A549 (cell line): ENCODE results near the gene RIMBP2. TPM values are rescaled to one million over a fixed set of nuclear protein-coding genes. Genes with fewer than 3 reads are reported as not detected.

Experiments used
- ATAC-seq, 2 experiments: fragments of 200-7000 bp in 1 of 2; fragments of >200 bp in 1 of 2; cut with Nextera tagmentation in 1 of 2; cut with Tn5 transposase in 1 of 2; 3 replicates each; pipeline versions ENCODE4 v1.8.0 to v1.9.1; 2018 to 2020; ENCODE audit warnings: mild to moderate bottlenecking in 1 of 2, moderate library complexity in 1 of 2
- CTCF ChIA-PET: fragments of 300-600 bp; sonication (Branson Sonifier 250); formaldehyde crosslinking; extraction: SDS; loops from one replicate; lab custom pipeline; 2021; ENCODE audit warnings: antibody characterized with exemption, inconsistent platforms; lab: Yijun Ruan, JAX
- POLR2A ChIA-PET: fragments of 350-600 bp; formaldehyde crosslinking; extraction: SDS; loops from one replicate; lab custom pipeline; 2021; ENCODE audit warnings: antibody characterized with exemption, inconsistent platforms; lab: Yijun Ruan, JAX
- DNase-seq, 2 experiments: peaks; one replicate each; pipeline versions ENCODE4 v3.0.0 to v3.0.0-alpha.2; 2011 to 2016; ENCODE audit warnings: low read depth in 1 of 2, low spot score in 1 of 2
- FAIRE-seq: peaks from 2 replicates; lab custom pipeline; 2011; peaks lifted over from hg19 to GRCh38; lab: Jason Lieb, UNC
- H3K27ac ChIP-seq, 2 experiments: fragments of >200 bp; sonication (Bioruptor Twin); formaldehyde crosslinking; 3 replicates each; pipeline ENCODE4 v1.5.1; 2016 to 2017
- H3K4me1 ChIP-seq: fragments of >200 bp; sonication (Bioruptor Twin); formaldehyde crosslinking; 3 replicates; pipeline ENCODE4 v1.6.1; 2016
- H3K4me2 ChIP-seq: fragments of >200 bp; sonication (Bioruptor Twin); formaldehyde crosslinking; 3 replicates; pipeline ENCODE4 v1.6.1; 2016
- H3K4me3 ChIP-seq: fragments of >200 bp; sonication (Bioruptor Twin); formaldehyde crosslinking; 3 replicates; pipeline ENCODE4 v1.5.1; 2016
- H3K9me3 ChIP-seq: fragments of >200 bp; sonication (Bioruptor Twin); formaldehyde crosslinking; 3 replicates; pipeline ENCODE4 v1.6.1; 2016
- BHLHE40 ChIP-seq: IDR thresholded peaks from 2 replicates; pipeline ENCODE4 v1.6.1; 2012; ENCODE audit warnings: low read depth, low read length, inconsistent platforms
- CBX2 ChIP-seq: fragments of 200-600 bp; sonication (generic); IDR thresholded peaks from 2 replicates; pipeline ENCODE4 v1.6.1; 2016; ENCODE audit warnings: low read depth, mild to moderate bottlenecking, borderline replicate concordance
- CEBPB ChIP-seq, 2 experiments: fragments of >200 bp in 1 of 2; sonication (Bioruptor Twin) in 1 of 2; formaldehyde crosslinking in 1 of 2; IDR thresholded peaks; 2 replicates each; pipeline ENCODE4 v1.6.1; 2012 to 2016
- CHD4 ChIP-seq: fragments of 200-600 bp; sonication (generic); IDR thresholded peaks from 2 replicates; pipeline ENCODE4 v1.6.1; 2016; ENCODE audit warnings: antibody characterized with exemption, mild to moderate bottlenecking, borderline replicate concordance
- EP300 ChIP-seq, 2 experiments: fragments of >200 bp; sonication (Bioruptor Twin); formaldehyde crosslinking; IDR thresholded peaks; 2 replicates in 1 of 2; 3 replicates in 1 of 2; pipeline ENCODE4 v1.6.1; 2016 to 2017
- HDAC2 ChIP-seq: fragments of 200-600 bp; sonication (generic); IDR thresholded peaks from 2 replicates; pipeline ENCODE4 v1.6.1; 2016
- HOXB13 ChIP-seq: fragments of 250-450 bp; sonication (Bioruptor Pico); IDR thresholded peaks from 2 replicates; pipeline ENCODE4 v1.5.0; 2020; ENCODE audit warnings: low read depth, mild to moderate bottlenecking, moderate library complexity
- HOXB5 ChIP-seq: fragments of 250-450 bp; sonication (Bioruptor Pico); IDR thresholded peaks from 2 replicates; pipeline ENCODE4 v1.5.0; 2020; ENCODE audit warnings: mild to moderate bottlenecking, moderate library complexity
- JUNB ChIP-seq: fragments of >200 bp; sonication (Bioruptor Twin); formaldehyde crosslinking; IDR thresholded peaks from 2 replicates; pipeline ENCODE4 v1.6.1; 2016
- MAZ ChIP-seq: fragments of 150-350 bp; IDR thresholded peaks from 2 replicates; pipeline ENCODE4 v1.6.1; 2014; ENCODE audit warnings: antibody characterized with exemption, low read depth, low read length, borderline replicate concordance
- PHF8 ChIP-seq: fragments of 200-600 bp; sonication (generic); IDR thresholded peaks from 2 replicates; pipeline ENCODE4 v1.6.1; 2016; ENCODE audit warnings: low read depth, mild to moderate bottlenecking, antibody characterized with exemption, moderate library complexity, borderline replicate concordance
- POLR2A ChIP-seq: IDR thresholded peaks from 2 replicates; pipeline ENCODE4 v1.6.1; 2012; ENCODE audit warnings: mild to moderate bottlenecking, low read length
- POLR2AphosphoS2 ChIP-seq: conservative IDR thresholded peaks from 2 replicates; pipeline ENCODE4 v1.6.1; 2012; ENCODE audit warnings: low read length, improper control_type of control experiment, inconsistent platforms
- RAD21 ChIP-seq, 2 experiments: fragments of >200 bp in 1 of 2; sonication (Bioruptor Twin) in 1 of 2; formaldehyde crosslinking in 1 of 2; IDR thresholded peaks in 1 of 2; conservative IDR thresholded peaks in 1 of 2; 2 replicates in 1 of 2; 3 replicates in 1 of 2; pipeline ENCODE4 v1.6.1; 2012 to 2018; ENCODE audit warnings: inconsistent platforms in 1 of 2
- RCOR1 ChIP-seq: fragments of 150-350 bp; IDR thresholded peaks from 2 replicates; pipeline ENCODE4 v1.6.1; 2014; ENCODE audit warnings: antibody characterized with exemption, low read length, low read depth
- RFX5 ChIP-seq: fragments of 450-650 bp; IDR thresholded peaks from 2 replicates; pipeline ENCODE4 v1.7.1; 2014; ENCODE audit warnings: antibody characterized with exemption, mild to moderate bottlenecking, moderate library complexity
- RNF2 ChIP-seq: fragments of 200-600 bp; sonication (generic); IDR thresholded peaks from 2 replicates; pipeline ENCODE4 v1.6.1; 2016; ENCODE audit warnings: low read depth, mild to moderate bottlenecking, antibody characterized with exemption, moderate library complexity, borderline replicate concordance
- SMC3 ChIP-seq: fragments of >200 bp; sonication (Bioruptor Twin); formaldehyde crosslinking; IDR thresholded peaks from 3 replicates; pipeline ENCODE4 v1.6.1; 2018; ENCODE audit warnings: inconsistent platforms
- SREBF2 ChIP-seq: fragments of 450-650 bp; IDR thresholded peaks from 2 replicates; pipeline ENCODE4 v1.6.1; 2014; ENCODE audit warnings: mild to moderate bottlenecking, moderate library complexity
- TFCP2L1 ChIP-seq: fragments of 250-450 bp; sonication (Bioruptor Pico); IDR thresholded peaks from 2 replicates; pipeline ENCODE4 v1.5.0; 2021; ENCODE audit warnings: mild to moderate bottlenecking
- ZSCAN20 ChIP-seq: fragments of 250-450 bp; sonication (Bioruptor Pico); IDR thresholded peaks from 2 replicates; pipeline ENCODE4 v1.8.0; 2022; ENCODE audit warnings: mild to moderate bottlenecking, moderate library complexity
- WGBS: methylation state at CpG from one replicate; pipeline ENCODE4 v1.1.6; 2017; ENCODE audit errors: missing lambda C conversion rate; 5-methylcytosine and 5-hydroxymethylcytosine counted together
- polyA plus RNA-seq, 4 experiments: library from polyadenylated mRNA; depleted of rRNA in 3 of 4; stranded (reverse); fragments of >200 nt; fragmentation: RNase III in 1 of 4; extraction: RNeasy Plus Mini Kit Qiagen cat#74134 plus additional on column Dnase treatment in 1 of 4; gene quantifications; 2 replicates in 3 of 4; 3 replicates in 1 of 4; pipeline ENCODE4 v1.2.3, GENCODE V29; 2011 to 2017
- TF ChIP-seq, protein P1 (sequence below): fragments of >200 bp; sonication (Bioruptor Twin); formaldehyde crosslinking; IDR thresholded peaks from 3 replicates; pipeline ENCODE4 v1.6.1; 2016
- TF ChIP-seq, protein P2 (sequence below): fragments of 250-450 bp; sonication (Bioruptor Pico); IDR thresholded peaks from 2 replicates; pipeline ENCODE4 v1.5.0; 2020; ENCODE audit warnings: low read depth, mild to moderate bottlenecking, moderate library complexity
- TF ChIP-seq, protein P3 (sequence below): fragments of 200-600 bp; sonication (generic); IDR thresholded peaks from 2 replicates; pipeline ENCODE4 v1.6.1; 2016; ENCODE audit warnings: antibody characterized with exemption, mild to moderate bottlenecking, moderate library complexity
- TF ChIP-seq, protein P4 (sequence below): IDR thresholded peaks from 2 replicates; pipeline ENCODE4 v1.6.1; 2012
- TF ChIP-seq, protein P5 (sequence below): fragments of 450-650 bp; IDR thresholded peaks from 2 replicates; pipeline ENCODE4 v1.6.1; 2014; ENCODE audit warnings: antibody characterized with exemption
- TF ChIP-seq, protein P6 (sequence below): IDR thresholded peaks from 2 replicates; pipeline ENCODE4 v1.6.1; 2012; ENCODE audit warnings: low read depth, borderline replicate concordance

RIMBP2 gene
- polyA plus RNA-seq, 2 of the 4 experiments (the other 2 are of a cell fraction) = not detected

DNA sequence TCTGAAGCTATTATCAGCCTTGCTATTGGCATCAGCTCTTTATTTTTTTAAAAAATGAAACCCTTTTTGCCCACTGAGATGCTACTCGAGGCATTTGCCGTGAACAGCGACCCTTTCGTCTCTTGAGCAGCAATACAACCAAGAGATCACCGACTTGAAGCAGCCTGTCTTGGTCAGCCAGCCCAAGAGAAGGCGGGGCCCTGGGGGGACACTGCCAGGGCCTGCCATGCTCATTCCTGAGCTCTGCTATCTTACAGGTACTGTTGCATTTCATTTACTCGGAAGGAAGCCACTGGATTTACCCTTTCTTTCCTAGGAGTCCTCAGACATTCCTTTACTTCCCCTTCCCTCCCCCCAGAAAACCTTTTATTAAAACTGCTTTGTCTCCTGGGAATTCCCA lies 361.7 kb downstream of the RIMBP2 start (continued):
- TF ChIP-seq, protein P1, sequence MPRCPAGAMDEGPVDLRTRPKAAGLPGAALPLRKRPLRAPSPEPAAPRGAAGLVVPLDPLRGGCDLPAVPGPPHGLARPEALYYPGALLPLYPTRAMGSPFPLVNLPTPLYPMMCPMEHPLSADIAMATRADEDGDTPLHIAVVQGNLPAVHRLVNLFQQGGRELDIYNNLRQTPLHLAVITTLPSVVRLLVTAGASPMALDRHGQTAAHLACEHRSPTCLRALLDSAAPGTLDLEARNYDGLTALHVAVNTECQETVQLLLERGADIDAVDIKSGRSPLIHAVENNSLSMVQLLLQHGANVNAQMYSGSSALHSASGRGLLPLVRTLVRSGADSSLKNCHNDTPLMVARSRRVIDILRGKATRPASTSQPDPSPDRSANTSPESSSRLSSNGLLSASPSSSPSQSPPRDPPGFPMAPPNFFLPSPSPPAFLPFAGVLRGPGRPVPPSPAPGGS = no peak
- TF ChIP-seq, protein P2, sequence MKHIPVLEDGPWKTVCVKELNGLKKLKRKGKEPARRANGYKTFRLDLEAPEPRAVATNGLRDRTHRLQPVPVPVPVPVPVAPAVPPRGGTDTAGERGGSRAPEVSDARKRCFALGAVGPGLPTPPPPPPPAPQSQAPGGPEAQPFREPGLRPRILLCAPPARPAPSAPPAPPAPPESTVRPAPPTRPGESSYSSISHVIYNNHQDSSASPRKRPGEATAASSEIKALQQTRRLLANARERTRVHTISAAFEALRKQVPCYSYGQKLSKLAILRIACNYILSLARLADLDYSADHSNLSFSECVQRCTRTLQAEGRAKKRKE (CRISPR knock-in tag) = no peak
- TF ChIP-seq POLR2A = no peak
- no peak for TF ChIP-seq CBX2

DNA sequence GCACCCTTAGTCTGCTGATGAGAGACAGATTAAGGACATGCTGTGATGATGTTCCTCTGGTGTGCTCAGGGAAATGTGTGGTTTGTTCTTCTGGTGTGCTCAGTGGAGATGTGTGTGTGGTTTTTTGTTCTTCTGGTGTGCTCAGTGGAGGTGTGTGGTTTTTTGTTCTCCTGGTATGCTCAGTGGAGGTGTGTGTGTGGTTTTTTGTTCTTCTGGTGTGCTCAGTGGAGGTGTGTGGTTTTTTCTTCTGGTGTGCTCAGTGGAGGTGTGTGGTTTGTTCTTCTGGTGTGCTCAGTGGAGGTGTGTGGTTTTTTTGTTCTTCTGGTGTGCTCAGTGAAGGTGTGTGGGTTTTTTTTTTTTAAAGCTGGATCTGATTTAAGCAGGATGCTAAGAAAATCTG lies 363.0 kb downstream of the RIMBP2 start:
- no peak for FAIRE-seq
- ATAC-seq = no peak

DNA sequence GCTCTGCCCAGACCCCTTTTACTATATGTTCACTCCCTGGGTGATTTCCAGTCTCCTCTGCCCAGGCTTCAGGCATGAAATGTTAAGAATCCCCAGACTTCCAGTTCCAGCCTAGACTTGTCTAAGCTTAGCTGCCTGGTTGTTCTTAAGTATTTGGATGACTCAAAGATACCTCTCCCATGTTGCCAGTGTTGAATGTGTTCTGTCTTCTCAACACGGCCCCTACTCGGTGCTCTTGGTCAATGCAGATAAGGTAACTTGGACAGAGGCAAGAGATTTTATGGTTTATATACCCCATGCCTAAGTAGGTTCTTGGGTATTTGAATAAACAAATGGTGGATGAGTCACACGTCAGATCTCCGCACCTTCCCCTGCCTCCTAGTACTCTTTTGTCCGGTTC lies 364.8 kb downstream of the RIMBP2 start:
- ATAC-seq (no peak), DNase-seq (no peak)
- no peak overlapping the region for H3K27ac ChIP-seq
- ChIA-PET CTCF (interaction anchor here (1.3 to 1.7 kb wide), 2 partner anchors 12 to 15 kb away, joined by 3 to 9 read pairs; no protein-coding TSS in a partner anchor), POLR2A (no interaction called here)
- no peaks in the 10 kb centered on the region for H3K4me1 ChIP-seq
- no peak overlapping the region for H3K4me3 ChIP-seq
- TF ChIP-seq SREBF2 = no peak
- no peak for TF ChIP-seq RAD21 (conservative IDR thresholded peaks at IDR 0.05 in 1 of 2, IDR thresholded peaks at IDR 0.05 in 1 of 2)
- no peak for TF ChIP-seq JUNB
- TF ChIP-seq POLR2AphosphoS2 = no peak
- TF ChIP-seq EP300 (IDR thresholded peaks at IDR 0.05) = no peak
- no peak for TF ChIP-seq CEBPB (IDR thresholded peaks at IDR 0.05)
- no peak for TF ChIP-seq CHD4
- no peak for TF ChIP-seq TFCP2L1 (CRISPR knock-in tag)
- TF ChIP-seq RNF2 = no peak
- no peak for TF ChIP-seq POLR2A
- no peak for TF ChIP-seq ZSCAN20
- TF ChIP-seq, all 56 proteins: peak for 0
- WGBS = 0% methylated on average over 5 of the region's 5 CpGs
- no peak for FAIRE-seq
- H3K4me2 ChIP-seq = no peak overlapping the region
- no peaks in the 10 kb centered on the region for H3K9me3 ChIP-seq

More for the DNA sequence above, 363.0 kb downstream of the RIMBP2 start:
- Histone ChIP-seq H3K9me3 (no peaks in the 10 kb centered on the region), H3K4me1 (no peaks in the 10 kb centered on the region), H3K27ac (no peak overlapping the region), H3K4me2 (no peak overlapping the region)
- CTCF ChIA-PET = no interaction called here
- POLR2A ChIA-PET = no interaction called here
- DNase-seq = no peak
- TF ChIP-seq RCOR1 (no peak), CHD4 (no peak), POLR2A (no peak), RFX5 (no peak), SMC3 (no peak), PHF8 (no peak), MAZ (no peak), HDAC2 (no peak), BHLHE40 (no peak), HOXB5 (CRISPR knock-in tag) (no peak), HOXB13 (no peak)
- TF ChIP-seq, protein P3, sequence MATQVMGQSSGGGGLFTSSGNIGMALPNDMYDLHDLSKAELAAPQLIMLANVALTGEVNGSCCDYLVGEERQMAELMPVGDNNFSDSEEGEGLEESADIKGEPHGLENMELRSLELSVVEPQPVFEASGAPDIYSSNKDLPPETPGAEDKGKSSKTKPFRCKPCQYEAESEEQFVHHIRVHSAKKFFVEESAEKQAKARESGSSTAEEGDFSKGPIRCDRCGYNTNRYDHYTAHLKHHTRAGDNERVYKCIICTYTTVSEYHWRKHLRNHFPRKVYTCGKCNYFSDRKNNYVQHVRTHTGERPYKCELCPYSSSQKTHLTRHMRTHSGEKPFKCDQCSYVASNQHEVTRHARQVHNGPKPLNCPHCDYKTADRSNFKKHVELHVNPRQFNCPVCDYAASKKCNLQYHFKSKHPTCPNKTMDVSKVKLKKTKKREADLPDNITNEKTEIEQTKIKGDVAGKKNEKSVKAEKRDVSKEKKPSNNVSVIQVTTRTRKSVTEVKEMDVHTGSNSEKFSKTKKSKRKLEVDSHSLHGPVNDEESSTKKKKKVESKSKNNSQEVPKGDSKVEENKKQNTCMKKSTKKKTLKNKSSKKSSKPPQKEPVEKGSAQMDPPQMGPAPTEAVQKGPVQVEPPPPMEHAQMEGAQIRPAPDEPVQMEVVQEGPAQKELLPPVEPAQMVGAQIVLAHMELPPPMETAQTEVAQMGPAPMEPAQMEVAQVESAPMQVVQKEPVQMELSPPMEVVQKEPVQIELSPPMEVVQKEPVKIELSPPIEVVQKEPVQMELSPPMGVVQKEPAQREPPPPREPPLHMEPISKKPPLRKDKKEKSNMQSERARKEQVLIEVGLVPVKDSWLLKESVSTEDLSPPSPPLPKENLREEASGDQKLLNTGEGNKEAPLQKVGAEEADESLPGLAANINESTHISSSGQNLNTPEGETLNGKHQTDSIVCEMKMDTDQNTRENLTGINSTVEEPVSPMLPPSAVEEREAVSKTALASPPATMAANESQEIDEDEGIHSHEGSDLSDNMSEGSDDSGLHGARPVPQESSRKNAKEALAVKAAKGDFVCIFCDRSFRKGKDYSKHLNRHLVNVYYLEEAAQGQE = no peak
- TF ChIP-seq, protein P4, sequence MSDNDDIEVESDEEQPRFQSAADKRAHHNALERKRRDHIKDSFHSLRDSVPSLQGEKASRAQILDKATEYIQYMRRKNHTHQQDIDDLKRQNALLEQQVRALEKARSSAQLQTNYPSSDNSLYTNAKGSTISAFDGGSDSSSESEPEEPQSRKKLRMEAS = no peak
- TF ChIP-seq, protein P5, sequence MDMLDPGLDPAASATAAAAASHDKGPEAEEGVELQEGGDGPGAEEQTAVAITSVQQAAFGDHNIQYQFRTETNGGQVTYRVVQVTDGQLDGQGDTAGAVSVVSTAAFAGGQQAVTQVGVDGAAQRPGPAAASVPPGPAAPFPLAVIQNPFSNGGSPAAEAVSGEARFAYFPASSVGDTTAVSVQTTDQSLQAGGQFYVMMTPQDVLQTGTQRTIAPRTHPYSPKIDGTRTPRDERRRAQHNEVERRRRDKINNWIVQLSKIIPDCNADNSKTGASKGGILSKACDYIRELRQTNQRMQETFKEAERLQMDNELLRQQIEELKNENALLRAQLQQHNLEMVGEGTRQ = no peak
- TF ChIP-seq, protein P6, sequence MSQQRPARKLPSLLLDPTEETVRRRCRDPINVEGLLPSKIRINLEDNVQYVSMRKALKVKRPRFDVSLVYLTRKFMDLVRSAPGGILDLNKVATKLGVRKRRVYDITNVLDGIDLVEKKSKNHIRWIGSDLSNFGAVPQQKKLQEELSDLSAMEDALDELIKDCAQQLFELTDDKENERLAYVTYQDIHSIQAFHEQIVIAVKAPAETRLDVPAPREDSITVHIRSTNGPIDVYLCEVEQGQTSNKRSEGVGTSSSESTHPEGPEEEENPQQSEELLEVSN = no peak
- TF ChIP-seq, all 56 proteins: peak for 0
- H3K4me3 ChIP-seq = no peak overlapping the region
